GM12872 (cell line): ENCODE results near the gene RC3H1.

ENCODE experiments used
- CTCF ChIP-seq: IDR thresholded peaks from 3 replicates; pipeline ENCODE4 v1.5.1; 2011; ENCODE audit warnings: low read depth, mild to moderate bottlenecking, low read length, moderate library complexity; ENCODE audit not compliant: insufficient read depth

RC3H1 gene

GRCh38 chr1:173925306-173926242 lies 96.6 kb downstream of the RC3H1 start:
- no peak for TF ChIP-seq CTCF

- no peak for TF ChIP-seq CTCF
These were observed 101.3 kb downstream of the RC3H1 start for GRCh38 chr1:173920861-173921260.

GRCh38 chr1:173917635-173918493 lies 104.3 kb downstream of the RC3H1 start:
- TF ChIP-seq CTCF: no peak

- TF ChIP-seq CTCF: no peak
These were observed 105.0 kb downstream of the RC3H1 start, which contains the start of gene SERPINC1 for GRCh38 chr1:173917149-173917548. TSS of gene SERPINC1 (minus strand) at chr1:173917327. CDS start at chr1:173917259, 68 bp downstream.

- TF ChIP-seq CTCF: no peak
These were observed 105.5 kb downstream of the RC3H1 start for GRCh38 chr1:173916667-173917066.

GRCh38 chr1:173915596-173915995 lies 106.6 kb downstream of the RC3H1 start:
- no peak for TF ChIP-seq CTCF

GRCh38 chr1:173914366-173914871 lies 107.7 kb downstream of the RC3H1 start:
- TF ChIP-seq CTCF: peak; percentile 83
